K562 (cell line): ENCODE results near the gene BDH2. TPM values are rescaled to one million over a fixed set of nuclear protein-coding genes. Genes with fewer than 3 reads are reported as not detected.

ENCODE experiments used
- CREM ChIP-seq: IDR thresholded peaks from 2 replicates; pipeline ENCODE4 v1.6.1; 2014; ENCODE audit warnings: antibody characterized with exemption, low read depth
- MAZ ChIP-seq, 2 experiments: fragments of 450-650 bp in 1 of 2; sonication (generic) in 1 of 2; formaldehyde crosslinking; IDR thresholded peaks in 1 of 2; conservative IDR thresholded peaks in 1 of 2; 2 replicates each; pipeline versions ENCODE4 v1.4.0 to v1.5.0; 2020; ENCODE audit warnings: mild to moderate bottlenecking in 1 of 2, missing genetic modification reagents in 1 of 2
- MBD2 ChIP-seq: sonication (generic); IDR thresholded peaks from 2 replicates; pipeline ENCODE4 v1.6.1; 2016; ENCODE audit warnings: low read depth, borderline replicate concordance
- polyA plus RNA-seq, 8 experiments: library from polyadenylated mRNA; depleted of rRNA in 4 of 8; stranded (reverse) in 5 of 8; unstranded in 3 of 8; fragments of >200 nt; fragmentation: Nextera tagmentation in 2 of 8; fragmentation: Illumina TruSeq in 1 of 8; extraction: Ambion mirVana in 2 of 8; extraction: Trizol in 1 of 8; gene quantifications; 2 replicates each; pipeline versions ENCODE4 v1.2.1 to v1.2.3, GENCODE V29; 2011 to 2014; ENCODE audit warnings: inconsistent platforms in 1 of 8, missing spikeins in 1 of 8
- total RNA-seq, 7 experiments: library from RNA; depleted of rRNA in 6 of 7; stranded (reverse); fragments of >200 nt in 6 of 7; fragmentation: Illumina TruSeq in 2 of 7; extraction: Trizol in 2 of 7; gene quantifications; 2 replicates each; pipeline versions ENCODE4 v1.2.1 to v1.2.3, GENCODE V29; 2011 to 2021; ENCODE audit warnings: low replicate concordance in 1 of 7
- TF ChIP-seq, protein P1 (sequence below), 2 experiments: fragments of 450-650 bp; formaldehyde crosslinking in 1 of 2; IDR thresholded peaks; 2 replicates each; pipeline versions ENCODE4 v1.4.0 to v1.6.1; 2014 to 2020; ENCODE audit warnings: mild to moderate bottlenecking in 2 of 2, borderline replicate concordance in 1 of 2, low read depth in 1 of 2
- TF ChIP-seq, protein P2 (sequence below), 2 experiments: fragments of 450-650 bp in 1 of 2; sonication (generic) in 1 of 2; formaldehyde crosslinking in 1 of 2; IDR thresholded peaks; 2 replicates each; pipeline versions ENCODE4 v1.7.1 to v1.9.0; 2016 to 2022; ENCODE audit warnings: inconsistent platforms in 1 of 2, mild to moderate bottlenecking in 1 of 2, missing genetic modification reagents in 1 of 2

The BDH2 gene
- total and polyA plus RNA-seq, 9 of the 15 experiments (the other 6 are each of a cell fraction or from before 2014, with no cell fraction given): 4.9 to 17.9 (median 9.1) TPM

DNA sequence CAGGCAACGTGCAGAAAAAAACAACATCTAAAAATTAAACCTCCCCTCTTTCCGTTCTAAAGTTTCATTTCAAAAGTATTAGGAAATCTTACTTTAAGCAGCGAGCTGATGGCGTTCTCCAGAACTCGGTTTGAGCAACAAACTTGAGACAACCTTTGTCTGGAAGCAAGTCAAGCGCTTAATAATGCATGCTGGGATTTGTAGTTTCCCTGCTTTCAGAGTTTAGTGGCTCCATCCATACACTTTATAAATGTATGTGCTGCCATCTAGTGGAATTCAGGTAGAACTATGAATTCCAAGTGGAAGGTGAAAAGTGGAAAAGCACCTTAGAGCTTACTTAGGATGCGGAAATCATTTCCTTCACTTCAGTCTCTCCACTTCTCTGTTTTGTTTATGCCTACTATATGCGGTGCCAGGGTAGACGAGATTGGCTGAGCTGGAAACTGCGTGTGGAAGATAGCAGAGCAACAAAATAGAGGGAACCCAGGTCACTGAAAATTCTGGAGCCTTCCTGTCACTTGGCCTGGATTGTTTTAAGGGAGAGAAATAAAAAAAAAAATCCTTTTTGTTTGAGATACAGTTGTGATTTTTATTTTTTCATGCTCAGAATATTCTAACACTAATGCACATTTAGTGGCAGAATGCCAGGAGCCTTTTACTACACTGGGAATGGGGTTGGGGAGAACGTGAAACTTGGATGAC, at the start of gene BDH2 (continued):
- TF ChIP-seq, protein P1, sequence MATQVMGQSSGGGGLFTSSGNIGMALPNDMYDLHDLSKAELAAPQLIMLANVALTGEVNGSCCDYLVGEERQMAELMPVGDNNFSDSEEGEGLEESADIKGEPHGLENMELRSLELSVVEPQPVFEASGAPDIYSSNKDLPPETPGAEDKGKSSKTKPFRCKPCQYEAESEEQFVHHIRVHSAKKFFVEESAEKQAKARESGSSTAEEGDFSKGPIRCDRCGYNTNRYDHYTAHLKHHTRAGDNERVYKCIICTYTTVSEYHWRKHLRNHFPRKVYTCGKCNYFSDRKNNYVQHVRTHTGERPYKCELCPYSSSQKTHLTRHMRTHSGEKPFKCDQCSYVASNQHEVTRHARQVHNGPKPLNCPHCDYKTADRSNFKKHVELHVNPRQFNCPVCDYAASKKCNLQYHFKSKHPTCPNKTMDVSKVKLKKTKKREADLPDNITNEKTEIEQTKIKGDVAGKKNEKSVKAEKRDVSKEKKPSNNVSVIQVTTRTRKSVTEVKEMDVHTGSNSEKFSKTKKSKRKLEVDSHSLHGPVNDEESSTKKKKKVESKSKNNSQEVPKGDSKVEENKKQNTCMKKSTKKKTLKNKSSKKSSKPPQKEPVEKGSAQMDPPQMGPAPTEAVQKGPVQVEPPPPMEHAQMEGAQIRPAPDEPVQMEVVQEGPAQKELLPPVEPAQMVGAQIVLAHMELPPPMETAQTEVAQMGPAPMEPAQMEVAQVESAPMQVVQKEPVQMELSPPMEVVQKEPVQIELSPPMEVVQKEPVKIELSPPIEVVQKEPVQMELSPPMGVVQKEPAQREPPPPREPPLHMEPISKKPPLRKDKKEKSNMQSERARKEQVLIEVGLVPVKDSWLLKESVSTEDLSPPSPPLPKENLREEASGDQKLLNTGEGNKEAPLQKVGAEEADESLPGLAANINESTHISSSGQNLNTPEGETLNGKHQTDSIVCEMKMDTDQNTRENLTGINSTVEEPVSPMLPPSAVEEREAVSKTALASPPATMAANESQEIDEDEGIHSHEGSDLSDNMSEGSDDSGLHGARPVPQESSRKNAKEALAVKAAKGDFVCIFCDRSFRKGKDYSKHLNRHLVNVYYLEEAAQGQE (IDR thresholded peaks at IDR 0.05; ENCODE audit: borderline replicate concordance): peak; percentile 38; the same call in 1 of the 2 replicates
- TF ChIP-seq, protein P1 (CRISPR knock-in tag; IDR thresholded peaks at IDR 0.05; ENCODE audit: low read depth): no peak
- TF ChIP-seq CREM (peak; percentile 59; the same call in 1 of the 2 replicates), MAZ (CRISPR knock-in tag; conservative IDR thresholded peaks at IDR 0.05 in 1 of 2, IDR thresholded peaks at IDR 0.05 in 1 of 2) (peak in 1 of 2 experiments; percentile 33; a peak in 1 of 4 replicates), MBD2 (0 out of 2 replicates have a peak, but pooled peaks have one; percentile 31)
- TF ChIP-seq, protein P2, sequence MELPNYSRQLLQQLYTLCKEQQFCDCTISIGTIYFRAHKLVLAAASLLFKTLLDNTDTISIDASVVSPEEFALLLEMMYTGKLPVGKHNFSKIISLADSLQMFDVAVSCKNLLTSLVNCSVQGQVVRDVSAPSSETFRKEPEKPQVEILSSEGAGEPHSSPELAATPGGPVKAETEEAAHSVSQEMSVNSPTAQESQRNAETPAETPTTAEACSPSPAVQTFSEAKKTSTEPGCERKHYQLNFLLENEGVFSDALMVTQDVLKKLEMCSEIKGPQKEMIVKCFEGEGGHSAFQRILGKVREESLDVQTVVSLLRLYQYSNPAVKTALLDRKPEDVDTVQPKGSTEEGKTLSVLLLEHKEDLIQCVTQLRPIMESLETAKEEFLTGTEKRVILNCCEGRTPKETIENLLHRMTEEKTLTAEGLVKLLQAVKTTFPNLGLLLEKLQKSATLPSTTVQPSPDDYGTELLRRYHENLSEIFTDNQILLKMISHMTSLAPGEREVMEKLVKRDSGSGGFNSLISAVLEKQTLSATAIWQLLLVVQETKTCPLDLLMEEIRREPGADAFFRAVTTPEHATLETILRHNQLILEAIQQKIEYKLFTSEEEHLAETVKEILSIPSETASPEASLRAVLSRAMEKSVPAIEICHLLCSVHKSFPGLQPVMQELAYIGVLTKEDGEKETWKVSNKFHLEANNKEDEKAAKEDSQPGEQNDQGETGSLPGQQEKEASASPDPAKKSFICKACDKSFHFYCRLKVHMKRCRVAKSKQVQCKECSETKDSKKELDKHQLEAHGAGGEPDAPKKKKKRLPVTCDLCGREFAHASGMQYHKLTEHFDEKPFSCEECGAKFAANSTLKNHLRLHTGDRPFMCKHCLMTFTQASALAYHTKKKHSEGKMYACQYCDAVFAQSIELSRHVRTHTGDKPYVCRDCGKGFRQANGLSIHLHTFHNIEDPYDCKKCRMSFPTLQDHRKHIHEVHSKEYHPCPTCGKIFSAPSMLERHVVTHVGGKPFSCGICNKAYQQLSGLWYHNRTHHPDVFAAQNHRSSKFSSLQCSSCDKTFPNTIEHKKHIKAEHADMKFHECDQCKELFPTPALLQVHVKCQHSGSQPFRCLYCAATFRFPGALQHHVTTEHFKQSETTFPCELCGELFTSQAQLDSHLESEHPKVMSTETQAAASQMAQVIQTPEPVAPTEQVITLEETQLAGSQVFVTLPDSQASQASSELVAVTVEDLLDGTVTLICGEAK (IDR thresholded peaks at IDR 0.05): peak; percentile 48; the same call in 1 of the 2 replicates
- TF ChIP-seq, protein P2 (CRISPR knock-in tag; IDR thresholded peaks at IDR 0.05): no peak
